HG03159 (cell line): Measurements from ENCODE around the gene TAGAP.
"Not testable (repeated sequence)": the region's sequence is repeated elsewhere in the genome, so short reads cannot be mapped to it uniquely, and the experiment has no call there.

Source experiments
- ATAC-seq: cut with Tn5 transposase; IDR thresholded peaks from one replicate; pipeline ENCODE4 v1.9.1; 2021; ENCODE audit warnings: mild to moderate bottlenecking, moderate library complexity; ENCODE audit not compliant: unreplicated experiment

Gene TAGAP

GRCh38 chr6:159017757-159018559, 26.8 kb downstream of the TAGAP start:
- ATAC-seq = no peak

GRCh38 chr6:159014406-159014805, 30.4 kb downstream of the TAGAP start:
- ATAC-seq = no peak

DNA sequence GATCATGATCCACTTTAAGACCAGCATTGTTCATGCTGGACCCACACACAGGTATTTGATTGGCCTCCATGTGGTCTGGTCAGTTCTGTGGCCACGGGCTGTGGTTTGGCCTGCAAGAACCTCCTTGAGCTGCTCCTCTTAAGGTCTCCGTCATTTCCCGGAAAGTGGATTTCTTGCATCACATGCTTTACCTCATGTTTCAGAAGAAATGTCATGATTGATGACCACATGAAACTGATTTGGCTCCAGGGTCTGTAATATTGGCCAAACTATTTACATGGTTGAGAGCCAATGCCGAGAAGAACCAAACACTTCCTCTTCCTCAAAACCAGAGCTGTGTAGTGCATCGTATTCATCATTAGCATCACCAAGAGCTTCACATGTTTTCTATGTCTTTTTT, 31.6 kb downstream of the TAGAP start:
- ATAC-seq = no peak

DNA sequence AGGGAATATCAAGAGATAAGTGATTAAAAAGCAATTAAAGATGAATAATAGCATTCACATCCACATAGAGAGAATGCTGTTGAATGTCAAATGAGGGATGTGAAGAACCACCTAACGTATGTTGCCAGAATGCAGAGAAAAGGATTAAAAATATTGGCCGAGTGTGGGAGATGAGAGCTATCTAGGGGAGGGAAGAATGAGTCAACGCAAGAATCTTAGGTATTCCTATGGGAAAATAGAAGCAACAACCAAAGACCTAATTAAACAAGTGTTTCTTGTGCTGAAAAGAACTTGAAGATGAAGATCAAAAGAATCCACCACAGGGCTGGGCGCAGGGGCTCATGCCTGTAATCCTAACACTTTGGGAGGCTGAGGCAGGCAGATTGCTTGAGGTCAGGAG, 32.6 kb downstream of the TAGAP start:
- no peak for ATAC-seq

DNA sequence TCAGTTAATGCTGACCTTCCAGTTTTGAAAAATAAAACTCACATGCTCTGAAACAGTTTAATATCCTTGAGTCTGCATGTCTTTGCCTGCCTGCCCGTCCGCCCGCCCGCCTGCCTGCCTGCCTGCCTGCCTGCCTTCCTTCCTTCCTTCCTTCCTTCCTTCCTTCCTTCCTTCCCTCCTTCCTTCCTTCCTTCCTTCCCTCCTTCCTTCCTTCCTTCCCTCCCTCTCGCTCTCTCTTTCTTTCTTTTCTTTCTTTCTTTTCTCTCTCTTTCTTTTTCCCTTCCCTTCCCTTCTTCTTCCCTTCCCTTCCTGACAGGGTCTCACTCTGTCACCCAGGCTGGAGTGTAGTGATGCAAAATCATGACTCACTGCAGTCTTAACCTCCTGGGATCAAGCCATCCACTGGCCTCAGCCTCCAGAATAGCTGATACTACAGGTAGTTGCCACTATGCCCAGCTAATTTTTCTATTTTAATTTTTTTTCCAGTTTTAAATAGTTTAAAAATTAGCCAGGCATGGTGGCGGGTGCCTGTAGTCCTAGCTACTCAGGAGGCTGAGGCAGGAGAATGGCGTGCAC, 34.7 kb downstream of the TAGAP start:
- not testable (repeated sequence) for ATAC-seq

DNA sequence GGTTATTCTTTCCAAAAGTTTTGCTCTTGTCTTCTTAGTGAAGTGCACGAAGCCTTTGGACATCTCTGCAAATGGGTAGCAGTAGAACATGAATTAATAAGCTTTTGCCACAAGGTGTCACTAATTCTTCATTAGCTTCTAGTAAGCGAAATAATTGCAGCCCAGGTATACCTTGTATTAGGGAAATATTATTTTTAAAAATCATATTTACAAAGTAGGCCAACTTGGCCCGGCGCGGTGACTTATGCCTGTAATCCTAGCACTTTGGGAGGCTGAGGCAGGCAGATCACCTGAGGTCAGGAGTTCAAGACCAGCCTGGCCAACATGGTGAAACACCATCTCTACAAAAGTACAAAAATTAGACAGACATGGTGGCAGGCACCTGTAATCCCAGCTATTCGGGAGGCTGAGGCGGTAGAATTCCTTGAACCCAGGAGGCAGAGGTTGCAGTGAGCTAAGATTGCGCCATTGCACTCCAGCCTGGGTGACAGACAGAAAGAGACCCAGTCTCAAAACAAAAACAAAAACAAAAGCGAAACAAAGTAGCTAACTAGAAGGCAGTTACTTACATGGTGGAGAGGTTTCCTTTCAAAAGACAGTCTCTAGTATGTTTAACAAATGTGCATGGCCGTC, 36.0 kb downstream of the TAGAP start:
- peak; percentile 52 for ATAC-seq

GRCh38 chr6:159007510-159007909, 37.3 kb downstream of the TAGAP start:
- ATAC-seq = no peak

- no peak for ATAC-seq
These were observed 39.4 kb downstream of the TAGAP start for GRCh38 chr6:159005436-159005835.

DNA sequence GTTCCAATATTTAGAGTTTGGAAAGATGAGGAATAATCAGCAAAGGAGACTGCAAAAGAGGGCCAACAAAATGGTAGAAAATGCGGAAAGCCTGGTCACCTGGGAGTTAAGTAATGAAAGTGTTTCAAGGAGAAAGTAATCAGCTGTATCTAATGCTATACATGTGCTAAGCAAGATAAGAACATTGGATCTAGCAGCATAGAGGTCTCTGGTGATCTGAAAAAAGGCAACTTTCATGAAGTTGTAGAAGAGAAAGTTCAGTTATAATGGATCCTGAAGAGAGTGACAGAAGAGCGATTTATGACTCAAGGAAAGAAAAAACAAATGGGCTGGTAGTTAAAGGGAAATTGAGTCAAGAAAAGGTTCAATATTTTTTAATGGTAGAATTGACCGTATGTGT, 40.2 kb downstream of the TAGAP start:
- ATAC-seq = no peak

DNA sequence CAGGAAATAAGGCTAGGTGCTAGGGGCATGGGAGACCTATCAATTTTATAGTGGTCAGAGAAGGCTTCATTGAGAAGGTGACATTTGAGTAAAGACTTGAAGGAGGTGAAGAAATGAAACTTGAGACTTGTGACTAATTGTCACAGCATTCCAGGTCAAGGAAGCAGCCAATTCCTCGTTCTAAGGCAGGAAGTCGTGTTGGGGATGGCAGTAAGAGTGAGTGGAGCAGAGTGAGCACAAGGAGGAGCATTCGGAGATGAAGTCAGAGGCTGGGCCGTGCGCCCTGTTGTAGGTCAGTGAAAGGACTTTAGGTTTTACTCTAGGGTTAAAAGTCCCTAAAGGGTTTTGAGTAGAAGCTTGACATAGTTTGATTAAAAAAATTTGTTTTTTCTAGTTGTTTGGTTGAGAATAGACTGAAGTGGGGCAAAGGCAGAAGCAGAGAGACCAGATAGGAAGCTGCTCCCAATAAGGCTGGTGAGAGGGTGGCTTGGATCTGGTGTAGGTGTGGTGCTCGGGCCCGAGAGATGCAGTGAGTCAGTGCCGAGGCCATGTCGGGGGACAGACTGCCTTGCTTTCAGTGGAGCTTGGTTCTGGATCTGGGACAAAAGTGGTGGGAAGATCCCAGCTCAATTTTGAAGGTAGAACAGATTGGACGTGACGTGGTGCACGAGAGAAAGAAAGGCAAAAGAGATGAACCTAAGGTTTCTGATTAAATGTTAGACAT, 42.2 kb downstream of the TAGAP start:
- no peak for ATAC-seq

DNA sequence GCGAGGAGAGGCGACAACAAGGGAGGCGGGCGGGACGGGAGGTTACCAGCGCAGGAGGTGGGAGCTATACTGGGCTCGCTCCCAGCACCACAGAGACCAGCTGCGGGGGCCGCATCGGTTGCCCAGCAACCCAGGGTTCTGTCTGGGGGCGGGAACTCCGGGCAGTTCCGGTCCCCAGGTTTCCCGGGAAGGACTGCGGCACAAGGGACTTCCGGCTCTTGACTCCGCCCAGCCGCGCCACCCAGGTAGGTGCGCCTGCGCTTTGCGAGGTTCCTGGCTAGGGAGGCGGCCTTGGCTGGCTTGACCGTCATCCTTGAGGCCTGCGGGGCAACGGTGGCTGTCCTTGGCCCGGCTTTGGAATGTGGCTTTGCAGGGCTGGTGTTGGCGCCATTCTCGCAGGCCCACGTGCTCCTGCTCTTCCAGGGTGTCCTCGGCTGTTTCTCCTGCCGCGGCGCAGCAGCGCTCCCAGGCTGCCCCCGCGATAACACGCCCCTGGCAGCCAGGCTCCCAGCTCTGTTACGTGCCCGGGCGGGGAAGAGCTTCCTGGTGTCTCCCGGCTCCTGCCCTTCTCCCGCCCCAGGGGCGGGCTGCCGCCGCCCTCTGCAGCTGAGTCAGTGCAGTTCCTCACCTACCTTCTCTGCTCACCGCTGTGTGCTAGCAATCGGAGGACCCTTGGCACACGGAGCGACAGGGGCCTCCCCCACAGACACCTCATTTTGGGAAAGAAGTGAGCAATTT, 45.0 kb downstream of the TAGAP start, which contains the start of gene RSPH3:
Gene RSPH3, minus strand, starts transcription at position 537 of the 738 bp plus-strand sequence. CDS start 652 bp downstream, outside the sequence.
- peak; percentile 91 for ATAC-seq

GRCh38 chr6:158999154-158999665, 45.6 kb downstream of the TAGAP start:
- ATAC-seq = peak; percentile 38

DNA sequence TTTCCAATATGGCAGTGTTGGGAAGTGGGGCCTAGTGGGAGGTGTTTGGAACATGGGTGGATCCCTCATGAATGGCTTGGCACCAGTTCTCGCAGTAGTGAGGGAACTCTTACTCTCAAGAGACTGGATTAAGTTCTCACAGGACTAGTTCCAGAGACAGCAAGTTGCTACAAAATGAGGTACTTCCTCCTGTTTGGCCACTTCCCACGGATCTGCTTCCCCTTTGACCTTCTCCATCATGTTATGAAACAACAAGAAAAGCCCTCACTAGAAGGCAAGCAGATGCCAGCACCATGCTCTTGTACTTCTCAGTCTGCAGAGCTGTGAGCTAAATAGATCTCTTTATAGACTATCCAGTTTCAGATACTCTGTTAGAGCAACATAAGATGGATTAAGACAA, 47.9 kb downstream of the TAGAP start:
- ATAC-seq = no peak

DNA sequence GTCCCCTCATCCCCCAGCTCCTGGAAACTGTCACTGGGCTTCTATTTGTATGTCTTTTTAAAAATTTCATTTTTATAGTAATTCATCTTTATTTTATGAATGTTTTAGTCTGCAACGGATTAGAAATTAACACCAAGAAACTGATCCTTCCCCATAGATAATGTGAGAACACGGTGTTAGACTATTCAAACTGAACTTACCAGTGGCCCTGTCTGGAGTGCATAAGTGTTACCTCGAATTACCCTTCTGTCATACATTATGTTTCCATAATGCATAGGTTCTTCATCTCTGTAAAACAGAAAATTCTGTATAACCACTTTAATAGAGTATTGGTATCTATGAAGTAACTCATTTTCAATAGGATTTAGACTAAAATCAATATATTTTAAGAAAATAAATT, 51.2 kb downstream of the TAGAP start:
- ATAC-seq = no peak

- ATAC-seq = no peak
These were observed 53.6 kb downstream of the TAGAP start for GRCh38 chr6:158991017-158991723.

DNA sequence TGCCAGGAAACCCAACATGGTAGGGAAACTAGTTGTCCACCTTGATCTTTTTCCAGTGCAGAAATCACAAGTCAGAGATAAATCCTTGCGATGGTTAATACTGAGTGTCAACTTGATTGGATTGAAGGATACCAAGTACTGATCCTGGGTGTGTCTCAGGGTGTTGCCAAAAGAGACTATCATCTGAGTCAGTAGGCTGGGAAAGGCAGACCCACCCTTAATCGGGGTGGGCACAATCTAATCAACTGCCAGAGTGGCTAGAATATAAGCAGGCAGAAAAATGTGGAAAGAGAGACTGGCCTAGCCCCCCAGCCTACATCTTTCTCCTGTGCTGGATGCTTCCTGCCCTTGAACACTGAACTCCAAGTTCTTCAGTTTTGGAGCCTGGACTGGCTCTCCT, 55.1 kb downstream of the TAGAP start:
- ATAC-seq = not testable (repeated sequence)

DNA sequence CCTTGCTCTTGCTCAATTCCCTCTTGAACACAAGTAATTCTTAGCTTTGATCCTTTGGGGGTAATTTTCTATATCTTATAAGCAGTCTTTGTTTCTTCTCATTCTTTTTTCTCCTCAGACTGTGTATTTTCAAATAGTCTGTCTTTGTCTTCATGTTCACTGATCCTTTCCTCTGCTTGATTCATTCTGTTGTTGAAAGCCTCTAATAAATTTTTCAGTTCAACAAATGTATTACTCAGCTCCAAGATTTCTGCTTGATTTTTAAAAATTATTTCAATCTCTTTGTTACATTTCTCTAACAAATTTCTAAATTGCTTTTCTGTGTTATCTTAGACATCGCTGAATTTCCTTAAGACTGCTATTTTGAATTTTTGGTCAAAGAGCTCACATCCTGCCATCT, 56.3 kb downstream of the TAGAP start:
- ATAC-seq = no peak

- no peak for ATAC-seq
These were observed 57.1 kb downstream of the TAGAP start for GRCh38 chr6:158987657-158988056.
